HepG2 (cell line): ENCODE data around the gene RRP36. TPM values are rescaled to one million over a fixed set of nuclear protein-coding genes. Genes with fewer than 3 reads are reported as not detected.

Experiments used
- polyA plus RNA-seq, 8 experiments: library from polyadenylated mRNA; depleted of rRNA in 3 of 8; stranded (reverse) in 7 of 8; unstranded in 1 of 8; fragments of >200 nt; fragmentation: Illumina TruSeq in 4 of 8; extraction: Trizol in 4 of 8; gene quantifications; 2 replicates each; pipeline versions ENCODE4 v1.2.1 to v1.2.3, GENCODE V29; 2011 to 2016; ENCODE audit warnings: low read depth in 4 of 8, missing spikeins in 1 of 8, mixed read lengths in 1 of 8; ENCODE audit not compliant: insufficient read depth in 1 of 8
- total RNA-seq, 5 experiments: library from RNA; depleted of rRNA; stranded (reverse); fragments of >200 nt; fragmentation: Illumina TruSeq; extraction: Trizol; gene quantifications; 2 replicates each; pipeline ENCODE4 v1.2.3, GENCODE V29; 2016; ENCODE audit warnings: low read depth in 1 of 5

Gene RRP36
- total and polyA plus RNA-seq, 2 of the 13 experiments (the other 11 are each of a cell fraction or from before 2014, with no cell fraction given): 29.5 to 144 TPM

Other genes with a start within 250 kb of the RRP36 start
- 5.0 and 6.8 TPM in 2 replicates for gene BICRAL, start 239.6 kb upstream of the RRP36 start, total RNA-seq (2016; rRNA removed; fragmentation: Illumina TruSeq; extraction: Trizol)
- 11.1 and 13.5 TPM in 2 replicates for gene BICRAL, start 239.6 kb upstream of the RRP36 start, polyA plus RNA-seq (2011; rRNA removed)
- 179 and 228 TPM in 2 replicates for gene RPL7L1, start 142.0 kb upstream of the RRP36 start, total RNA-seq (2016; rRNA removed; fragmentation: Illumina TruSeq; extraction: Trizol)
- gene RPL7L1, start 142.0 kb upstream of the RRP36 start, polyA plus RNA-seq (2011; rRNA removed): 51.6 and 52.0 TPM in 2 replicates
- gene PTCRA, start 105.6 kb upstream of the RRP36 start, total RNA-seq (2016; rRNA removed; fragmentation: Illumina TruSeq; extraction: Trizol): not detected in 2 replicates
- gene PTCRA, start 105.6 kb upstream of the RRP36 start, polyA plus RNA-seq (2011; rRNA removed): not detected in 2 replicates
- 31.4 and 60.2 TPM in 2 replicates for gene CNPY3, start 92.1 kb upstream of the RRP36 start, total RNA-seq (2016; rRNA removed; fragmentation: Illumina TruSeq; extraction: Trizol)
- 38.3 and 42.3 TPM in 2 replicates for gene CNPY3, start 92.1 kb upstream of the RRP36 start, polyA plus RNA-seq (2011; rRNA removed)
- gene GNMT, start 60.9 kb upstream of the RRP36 start, total RNA-seq (2016; rRNA removed; fragmentation: Illumina TruSeq; extraction: Trizol): 7.0 and 7.3 TPM in 2 replicates
- 2.8 and 3.8 TPM in 2 replicates for gene GNMT, start 60.9 kb upstream of the RRP36 start, polyA plus RNA-seq (2011; rRNA removed)
- gene PEX6, start 42.4 kb upstream of the RRP36 start, total RNA-seq (2016; rRNA removed; fragmentation: Illumina TruSeq; extraction: Trizol): 3.6 and 5.1 TPM in 2 replicates
- 6.7 and 8.5 TPM in 2 replicates for gene PEX6, start 42.4 kb upstream of the RRP36 start, polyA plus RNA-seq (2011; rRNA removed)
- 55.6 and 60.4 TPM in 2 replicates for gene PPP2R5D, start 37.1 kb upstream of the RRP36 start, total RNA-seq (2016; rRNA removed; fragmentation: Illumina TruSeq; extraction: Trizol)
- gene PPP2R5D, start 37.1 kb upstream of the RRP36 start, polyA plus RNA-seq (2011; rRNA removed): 39.4 and 53.7 TPM in 2 replicates
- 86.2 and 110 TPM in 2 replicates for gene MEA1, start 7.7 kb upstream of the RRP36 start, total RNA-seq (2016; rRNA removed; fragmentation: Illumina TruSeq; extraction: Trizol)
- 75.6 and 76.6 TPM in 2 replicates for gene MEA1, start 7.7 kb upstream of the RRP36 start, polyA plus RNA-seq (2011; rRNA removed)
- gene KLHDC3, start 7.4 kb upstream of the RRP36 start, total RNA-seq (2016; rRNA removed; fragmentation: Illumina TruSeq; extraction: Trizol): 91.5 and 92.5 TPM in 2 replicates
- 78.3 and 98.4 TPM in 2 replicates for gene KLHDC3, start 7.4 kb upstream of the RRP36 start, polyA plus RNA-seq (2011; rRNA removed)
- 30.7 and 32.0 TPM in 2 replicates for gene CUL7, start 32.2 kb downstream of the RRP36 start, total RNA-seq (2016; rRNA removed; fragmentation: Illumina TruSeq; extraction: Trizol)
- 60.7 and 79.4 TPM in 2 replicates for gene CUL7, start 32.2 kb downstream of the RRP36 start, polyA plus RNA-seq (2011; rRNA removed)
- 56.1 and 56.8 TPM in 2 replicates for gene MRPL2, start 37.8 kb downstream of the RRP36 start, total RNA-seq (2016; rRNA removed; fragmentation: Illumina TruSeq; extraction: Trizol)
- 65.6 and 69.9 TPM in 2 replicates for gene MRPL2, start 37.8 kb downstream of the RRP36 start, polyA plus RNA-seq (2011; rRNA removed)
- 45.4 and 45.8 TPM in 2 replicates for gene KLC4, start 38.0 kb downstream of the RRP36 start, total RNA-seq (2016; rRNA removed; fragmentation: Illumina TruSeq; extraction: Trizol)
- gene KLC4, start 38.0 kb downstream of the RRP36 start, polyA plus RNA-seq (2011; rRNA removed): 70.4 and 89.4 TPM in 2 replicates
- gene PTK7, start 54.7 kb downstream of the RRP36 start, total RNA-seq (2016; rRNA removed; fragmentation: Illumina TruSeq; extraction: Trizol): 48.5 and 99.8 TPM in 2 replicates
- 98.5 and 116 TPM in 2 replicates for gene PTK7, start 54.7 kb downstream of the RRP36 start, polyA plus RNA-seq (2011; rRNA removed)
- 21.0 and 25.5 TPM in 2 replicates for gene SRF, start 149.6 kb downstream of the RRP36 start, total RNA-seq (2016; rRNA removed; fragmentation: Illumina TruSeq; extraction: Trizol)
- gene SRF, start 149.6 kb downstream of the RRP36 start, polyA plus RNA-seq (2011; rRNA removed): 44.1 and 45.7 TPM in 2 replicates
- 10.5 and 11.4 TPM in 2 replicates for gene CUL9, start 160.6 kb downstream of the RRP36 start, total RNA-seq (2016; rRNA removed; fragmentation: Illumina TruSeq; extraction: Trizol)
- gene CUL9, start 160.6 kb downstream of the RRP36 start, polyA plus RNA-seq (2011; rRNA removed): 13.7 and 15.3 TPM in 2 replicates
- 75.0 and 75.1 TPM in 2 replicates for gene DNPH1, start 207.9 kb downstream of the RRP36 start, total RNA-seq (2016; rRNA removed; fragmentation: Illumina TruSeq; extraction: Trizol)
- 56.5 and 65.8 TPM in 2 replicates for gene DNPH1, start 207.9 kb downstream of the RRP36 start, polyA plus RNA-seq (2011; rRNA removed)
- gene TTBK1, start 221.9 kb downstream of the RRP36 start, total RNA-seq (2016; rRNA removed; fragmentation: Illumina TruSeq; extraction: Trizol): 0.10 and 0.33 TPM in 2 replicates
- 0.24 and 0.50 TPM in 2 replicates for gene TTBK1, start 221.9 kb downstream of the RRP36 start, polyA plus RNA-seq (2011; rRNA removed)